COLO829 (cell line): ENCODE data around the gene TMPRSS13.

ENCODE experiments used
- DNase-seq: peaks from one replicate; pipeline ENCODE4 v3.0.0; 2012; ENCODE audit warnings: low spot score

Gene TMPRSS13

DNA sequence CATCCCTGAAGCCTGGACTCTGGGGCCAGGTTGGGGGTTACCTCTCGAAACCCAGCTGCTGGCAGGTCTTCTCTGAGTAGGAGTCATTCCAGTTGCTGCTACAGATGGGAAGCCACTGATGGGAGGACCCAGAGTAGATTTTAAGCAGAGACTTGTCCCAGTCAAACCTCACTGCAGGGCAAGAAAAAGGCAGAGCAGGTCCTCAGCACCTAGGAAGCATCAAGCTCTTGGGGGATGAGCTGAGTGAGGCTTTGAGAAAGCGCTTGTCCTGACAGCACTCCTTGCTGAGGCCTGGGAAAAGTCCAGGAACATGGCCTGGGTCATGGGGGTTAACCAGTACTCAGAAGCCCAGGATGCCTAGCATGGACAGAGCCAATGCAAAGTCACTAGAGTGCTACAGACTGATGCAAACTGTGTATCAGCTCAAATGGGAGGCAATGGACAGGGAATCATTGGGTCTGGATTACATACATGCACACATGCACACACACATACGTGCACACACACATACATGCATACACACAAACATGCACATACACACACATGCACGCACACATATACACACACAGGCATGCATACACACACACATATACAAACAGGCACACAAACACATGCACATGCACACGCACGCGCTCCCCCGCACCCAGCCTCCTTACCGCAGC is 15.3 kb downstream of the TMPRSS13 start:
- DNase-seq, result no peak

DNA sequence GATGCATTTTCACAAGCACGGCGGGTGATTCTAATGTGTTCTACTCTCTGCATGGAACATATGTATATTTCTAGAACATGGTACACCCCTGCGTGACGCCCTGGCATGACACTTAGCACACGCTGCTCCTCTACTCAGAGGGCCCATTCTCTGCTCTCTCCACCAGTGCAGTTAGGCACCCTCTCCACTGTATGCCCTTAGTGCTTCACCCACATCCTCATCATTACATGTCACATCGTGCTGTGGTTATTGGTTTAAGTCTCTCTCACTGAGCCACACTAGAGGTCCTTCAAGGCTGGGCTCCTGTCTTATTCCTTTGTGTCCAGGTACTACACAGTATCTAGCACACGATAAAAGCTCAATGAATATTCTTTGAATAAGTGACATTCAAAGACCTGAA is 16.7 kb downstream of the TMPRSS13 start:
- no peak for DNase-seq

DNA sequence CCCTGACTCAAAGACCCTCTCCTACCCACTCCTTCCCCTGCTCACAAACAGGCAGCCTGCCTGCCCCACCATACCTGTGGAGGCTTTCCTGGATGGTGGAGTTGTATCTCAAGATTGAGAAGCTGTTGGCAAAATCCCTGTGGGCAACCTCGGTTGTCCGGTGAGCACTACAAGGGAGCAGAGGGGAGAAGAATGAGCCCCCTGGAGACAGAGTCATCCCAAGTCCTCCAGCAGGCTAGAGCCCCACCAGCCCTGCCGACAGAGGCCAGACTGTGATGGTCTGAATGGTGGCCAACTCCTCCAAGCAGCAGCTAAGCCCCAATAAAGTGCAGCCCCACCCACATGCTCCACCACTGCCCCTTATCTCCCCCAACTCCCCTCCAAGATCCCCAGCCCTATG is 17.5 kb downstream of the TMPRSS13 start:
- DNase-seq, result no peak

DNA sequence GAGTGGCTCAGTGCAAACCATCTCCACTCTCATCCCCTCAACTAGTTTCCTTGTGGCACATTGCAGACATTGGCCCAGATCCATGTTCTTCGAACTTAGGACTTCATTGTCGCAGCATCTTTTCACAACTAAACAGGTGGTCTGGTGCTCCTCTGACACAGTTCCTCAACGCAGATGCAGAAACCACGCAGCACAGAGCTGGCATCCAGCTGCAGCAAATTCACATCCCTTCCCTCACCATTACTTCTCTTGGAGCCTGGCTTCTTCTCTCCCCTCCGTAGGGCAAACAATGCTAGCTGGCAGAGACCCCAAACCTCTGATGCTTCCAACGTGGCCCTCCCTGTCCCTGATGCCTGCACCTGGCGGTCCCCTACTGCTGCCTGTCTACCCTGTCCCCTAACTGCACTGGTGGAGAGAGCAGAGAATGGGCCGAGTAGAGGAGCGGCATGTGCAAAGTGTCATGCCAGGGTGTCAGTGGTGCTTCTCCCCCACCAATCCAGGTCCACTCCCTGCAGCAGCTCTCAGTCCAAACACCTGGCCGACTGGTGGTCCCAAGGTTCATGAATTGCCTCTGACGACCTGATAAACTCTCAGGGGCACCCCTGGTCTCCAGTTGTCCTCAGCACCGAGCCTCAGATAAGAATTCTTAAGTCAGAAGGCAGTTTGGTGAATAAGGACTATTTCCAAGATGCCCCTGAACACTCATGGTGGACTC is 18.1 kb downstream of the TMPRSS13 start:
- no peak for DNase-seq

DNA sequence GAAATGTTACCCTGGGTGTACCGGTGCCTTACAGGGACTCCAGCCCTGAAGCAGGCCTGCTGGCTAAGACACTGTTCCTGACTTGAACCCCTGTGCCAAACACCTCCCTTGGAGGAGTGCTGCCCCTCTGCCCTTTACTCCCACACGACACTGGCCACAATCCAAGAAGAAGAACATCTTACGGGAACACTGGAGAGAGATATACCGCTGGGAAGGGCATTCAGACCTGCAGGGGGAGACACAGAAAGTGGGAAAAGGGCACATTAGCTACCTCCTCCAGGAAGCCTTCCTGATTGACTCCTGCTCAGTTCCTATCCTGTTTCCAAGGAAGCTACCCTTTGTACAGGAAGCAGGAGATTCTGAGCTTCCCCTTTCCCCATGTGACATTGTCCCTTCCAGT is 18.7 kb downstream of the TMPRSS13 start:
- DNase-seq, result no peak

DNA sequence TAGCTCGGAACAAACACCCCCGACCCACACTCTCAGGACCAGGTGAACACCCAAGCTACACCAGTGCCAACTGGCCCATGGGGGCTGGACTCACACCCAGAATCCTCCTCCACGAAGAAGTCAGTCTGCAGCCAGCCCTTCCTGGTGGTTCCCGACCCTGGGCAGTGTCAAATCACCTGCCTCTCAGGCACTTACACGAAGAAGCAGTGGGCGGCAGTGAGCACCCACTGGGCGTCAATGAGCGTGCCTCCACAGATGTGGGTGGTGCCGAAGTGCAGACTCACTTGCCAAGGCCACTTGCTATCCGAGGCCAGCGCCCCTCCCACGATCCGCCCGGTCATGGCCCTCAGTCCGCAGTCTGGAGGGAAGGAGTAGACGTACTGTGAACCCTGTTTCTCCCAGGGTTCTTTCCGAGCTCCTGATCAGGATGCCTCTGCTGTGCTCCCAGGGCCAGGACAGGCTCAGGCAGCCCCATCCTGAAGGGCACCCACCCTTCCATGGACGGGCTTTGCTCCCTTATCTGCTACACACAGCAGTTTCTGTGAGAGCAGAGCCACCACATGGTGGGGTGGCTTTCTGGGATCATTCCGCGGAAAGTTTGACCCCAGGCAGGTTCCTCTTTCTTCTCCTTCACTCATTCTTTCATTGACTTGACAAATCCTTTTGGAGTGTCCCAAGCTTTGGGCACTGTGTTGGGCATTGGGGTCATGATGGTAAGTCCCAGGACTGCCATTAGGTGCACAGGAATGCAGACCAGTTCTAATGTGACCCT is 19.4 kb downstream of the TMPRSS13 start:
- no peak for DNase-seq

DNA sequence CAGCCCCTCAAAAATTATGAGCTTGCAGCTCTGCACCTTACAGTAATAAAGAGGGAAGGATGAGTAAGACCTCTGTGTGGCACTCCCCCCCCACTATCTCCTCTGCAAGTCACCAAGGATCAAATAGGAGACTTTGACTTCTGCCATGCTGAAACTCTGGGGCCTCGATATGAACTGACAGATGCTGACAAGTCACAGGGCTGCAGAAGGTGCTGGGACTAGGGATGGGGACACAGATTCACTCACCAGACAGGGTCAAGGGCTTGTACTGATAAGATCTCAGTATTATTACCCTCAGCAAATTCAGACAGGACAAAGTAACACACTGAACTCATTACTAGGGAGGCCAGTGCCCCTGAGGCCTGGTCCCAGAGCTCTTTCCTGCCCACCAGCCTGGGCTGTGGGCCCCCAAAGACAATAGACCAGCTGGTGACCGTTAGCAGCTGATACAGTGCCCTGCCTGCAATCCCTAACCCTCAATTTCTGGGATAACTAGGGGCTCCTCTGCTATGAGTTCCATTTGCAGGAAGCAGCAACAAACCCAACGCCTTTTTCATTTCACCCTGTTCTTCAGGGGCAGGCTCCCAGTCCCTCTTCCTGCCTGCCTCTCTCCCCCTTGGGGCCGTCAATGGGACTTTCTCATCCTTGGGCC is 20.1 kb downstream of the TMPRSS13 start:
- no peak for DNase-seq

DNA sequence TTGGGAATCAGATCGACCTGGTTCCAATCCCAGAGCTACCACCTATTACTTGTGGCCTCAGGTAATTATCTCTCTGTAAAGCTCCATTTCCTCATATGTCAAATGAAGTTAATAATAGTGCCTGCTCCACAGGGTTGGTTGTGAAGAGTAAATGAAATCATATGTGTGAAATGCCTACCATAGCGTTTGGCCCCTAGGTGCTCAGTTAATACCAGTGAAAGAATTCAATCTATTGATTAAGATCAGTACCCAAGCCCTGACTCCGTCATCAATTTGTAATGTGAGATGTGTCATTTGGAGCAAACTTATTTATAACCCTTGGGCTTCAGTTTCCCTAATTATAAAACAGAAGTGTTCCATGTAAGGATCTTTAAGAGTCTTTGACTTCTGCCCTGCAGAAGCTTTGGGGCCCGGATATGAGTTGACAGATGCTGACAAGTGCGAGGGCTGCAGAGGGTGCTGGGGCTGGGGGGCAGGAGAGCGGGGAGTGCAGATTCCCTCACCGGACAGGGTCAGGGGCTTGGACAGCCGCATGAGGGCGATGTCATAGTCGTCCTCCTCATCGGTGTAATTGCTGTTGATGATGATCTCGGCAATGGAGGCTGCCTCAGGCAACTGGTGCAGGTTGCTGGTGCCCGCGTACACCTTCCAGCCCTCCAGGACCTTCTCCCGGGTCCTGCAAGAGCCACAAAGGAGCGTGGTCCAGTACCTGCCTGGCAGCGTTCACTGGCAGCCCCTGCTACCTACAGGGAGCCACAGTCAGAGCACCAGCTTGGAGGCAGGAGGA is 20.9 kb downstream of the TMPRSS13 start:
- DNase-seq, result no peak

DNA sequence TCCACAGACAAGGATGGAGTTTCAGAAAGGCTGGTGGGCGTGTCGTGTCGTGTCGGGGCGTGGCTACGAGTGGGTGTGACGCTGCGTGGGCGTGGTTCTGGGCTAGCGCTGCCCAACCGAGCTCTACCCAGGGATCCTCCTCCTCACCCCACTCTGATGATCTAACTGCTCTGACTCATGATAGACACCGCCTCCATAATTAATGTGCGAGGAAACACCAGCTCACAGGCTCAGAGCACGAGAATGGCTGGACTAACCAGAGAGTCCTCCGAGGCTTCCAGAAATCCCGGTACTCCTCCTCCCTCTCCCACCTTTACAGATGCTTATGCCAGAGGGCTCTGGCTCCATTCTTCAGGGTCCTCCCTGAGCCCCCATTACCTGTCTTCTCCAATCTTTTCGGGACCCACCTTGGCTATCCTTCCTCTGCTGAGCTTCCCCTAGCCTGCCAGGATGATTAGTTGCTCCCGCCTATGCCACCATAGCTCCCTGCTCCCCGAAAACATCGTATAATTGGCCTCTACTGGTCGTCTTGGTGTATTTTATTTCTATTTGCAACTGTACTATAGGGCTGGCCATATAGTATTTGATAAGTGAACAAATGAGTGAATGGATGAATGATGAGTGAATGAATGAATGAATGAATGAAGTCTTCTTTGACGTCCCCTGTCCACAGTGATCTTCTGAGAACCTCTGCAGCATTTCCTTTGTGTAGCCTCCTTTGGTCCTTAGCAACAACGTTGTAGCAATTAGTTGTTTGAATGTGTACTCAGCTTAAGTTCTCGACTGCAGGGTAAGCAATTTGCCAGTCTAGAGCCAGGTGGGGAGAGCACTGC is 21.7 kb downstream of the TMPRSS13 start:
- DNase-seq, result peak; percentile 93

DNA sequence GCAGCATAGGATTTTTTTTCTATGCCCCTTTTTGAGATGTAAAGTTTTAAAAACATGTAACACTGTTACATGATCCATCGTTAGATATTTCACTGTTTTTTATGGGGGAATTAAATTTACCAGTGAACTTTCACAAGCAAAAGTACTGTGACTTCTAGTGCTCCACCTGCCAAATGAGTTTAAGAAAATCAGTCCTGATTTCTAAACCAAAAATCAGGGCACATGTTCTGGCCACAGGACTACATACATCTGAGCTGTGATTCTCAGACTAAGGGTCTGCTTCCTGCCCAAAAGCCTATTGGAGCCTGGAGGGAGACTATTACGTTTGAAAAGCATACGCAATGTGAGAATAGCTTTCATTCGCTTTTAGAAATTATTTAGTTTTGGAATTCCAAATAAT is 22.5 kb downstream of the TMPRSS13 start:
- DNase-seq, result no peak

DNA sequence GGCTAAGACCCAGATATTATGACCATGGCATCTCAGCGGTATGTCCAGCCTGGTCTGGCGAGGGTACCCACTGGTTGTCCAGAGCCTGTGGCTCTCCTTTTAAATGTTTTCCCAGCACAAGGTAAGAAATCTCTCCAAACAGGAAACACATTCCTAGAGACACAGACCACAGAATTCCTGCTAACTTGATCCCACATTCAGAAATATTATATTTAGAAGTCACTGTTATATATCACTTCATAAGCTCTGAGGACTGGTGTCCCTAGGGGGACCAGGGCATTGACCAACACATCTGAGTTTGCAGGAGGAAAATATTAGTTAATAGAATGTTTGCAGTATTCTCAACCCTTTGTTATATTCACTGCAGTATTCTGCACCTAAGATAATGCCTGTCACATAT is 23.1 kb downstream of the TMPRSS13 start:
- DNase-seq, result no peak

DNA sequence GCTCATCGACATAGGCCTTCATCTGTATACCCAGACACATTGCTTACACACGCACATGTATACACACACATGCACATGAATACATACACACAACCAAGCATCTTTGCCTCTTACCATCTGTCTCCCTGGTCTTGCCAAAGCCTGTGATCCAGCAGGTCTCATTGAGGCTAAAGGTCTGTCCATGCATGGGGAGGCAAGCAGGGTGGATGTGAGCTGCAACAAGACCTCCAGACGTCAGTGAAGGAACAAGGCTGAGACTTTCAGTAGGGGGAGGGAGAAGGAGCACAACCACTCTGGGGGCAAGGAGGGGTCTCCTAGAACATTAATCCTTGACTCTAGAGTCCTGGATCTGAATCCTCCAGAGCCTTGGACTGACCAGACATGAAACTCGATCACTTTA is 23.7 kb downstream of the TMPRSS13 start:
- no peak for DNase-seq

DNA sequence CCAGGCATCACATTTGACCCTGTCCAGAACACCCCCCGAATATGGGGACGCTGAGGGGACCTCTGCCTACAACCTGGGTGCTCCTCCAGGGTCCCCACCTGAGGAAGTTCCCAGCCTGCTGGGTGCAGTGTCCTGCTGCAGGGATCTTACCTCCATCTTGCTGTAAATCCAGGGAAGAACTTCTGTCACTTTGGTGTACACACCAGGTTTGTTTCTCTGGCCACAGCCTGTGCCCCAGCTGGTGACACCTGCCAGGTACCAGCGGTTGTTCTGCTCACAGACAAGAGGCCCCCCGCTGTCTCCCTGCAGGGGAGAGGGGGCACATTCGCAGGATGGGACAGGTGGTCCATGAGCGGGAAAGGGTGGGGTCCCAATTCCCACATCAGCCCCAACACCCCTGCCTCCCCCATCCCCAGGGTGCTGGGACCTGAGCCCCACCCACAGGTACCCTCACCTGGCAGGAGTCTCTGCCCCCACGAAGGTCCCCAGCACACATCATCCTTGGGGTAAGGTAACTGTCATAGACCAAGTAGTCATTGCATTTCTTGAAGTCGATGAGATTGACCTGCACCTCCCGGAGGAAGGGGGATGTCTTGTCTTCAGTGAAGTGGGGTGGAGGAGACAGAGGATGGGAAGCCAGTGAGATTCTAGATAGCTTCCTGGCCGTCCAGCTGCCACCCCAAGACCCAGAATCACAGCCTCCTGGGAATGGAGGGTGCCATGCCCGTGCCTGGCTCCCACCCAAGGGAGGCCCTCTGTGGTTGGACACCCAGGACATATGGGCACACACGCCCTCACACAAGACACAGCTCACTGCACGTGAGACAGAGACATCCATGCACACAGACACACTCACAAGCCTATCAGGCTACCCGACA is 25.5 kb downstream of the TMPRSS13 start:
- DNase-seq, result no peak

DNA sequence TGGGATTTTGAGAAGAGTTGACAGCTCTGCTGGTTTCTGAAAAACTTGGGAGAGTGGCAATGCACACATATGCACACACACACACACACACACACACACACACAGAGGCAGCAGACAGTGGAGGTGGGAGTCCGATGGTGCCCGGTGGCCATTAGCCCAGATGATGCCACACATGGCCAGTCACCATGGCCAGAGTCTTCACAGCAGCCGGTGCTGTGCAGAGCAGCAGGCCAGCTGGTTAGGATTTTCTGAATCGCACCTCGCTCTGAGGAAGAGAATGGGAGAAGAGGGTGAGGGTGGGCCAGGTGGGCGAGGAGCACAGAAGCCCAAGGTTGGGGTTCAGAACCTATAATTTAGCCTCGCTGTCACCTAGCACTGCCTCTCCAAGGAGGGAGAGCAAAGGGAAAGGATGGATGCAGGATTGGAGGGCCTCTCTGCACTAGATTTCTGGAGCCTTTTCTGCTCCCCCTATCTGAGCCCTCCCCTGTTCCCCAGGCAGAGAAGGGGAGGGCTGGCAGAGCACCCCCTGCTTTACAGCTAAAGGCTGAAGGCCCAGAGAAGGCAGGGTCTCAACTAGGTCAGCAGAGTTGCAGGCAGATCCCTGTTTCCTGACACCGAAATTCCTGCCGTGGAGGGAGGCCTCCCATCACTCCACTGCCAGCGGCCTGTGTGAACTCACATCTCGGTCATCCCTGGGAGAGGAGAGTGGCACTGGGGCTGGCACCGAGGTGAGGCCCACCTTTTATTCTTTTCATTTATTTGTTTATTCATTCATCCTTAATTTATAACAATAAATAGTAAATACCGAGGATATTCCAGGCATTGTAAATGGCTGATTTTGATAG is 27.0 kb downstream of the TMPRSS13 start:
- DNase-seq, result no peak

DNA sequence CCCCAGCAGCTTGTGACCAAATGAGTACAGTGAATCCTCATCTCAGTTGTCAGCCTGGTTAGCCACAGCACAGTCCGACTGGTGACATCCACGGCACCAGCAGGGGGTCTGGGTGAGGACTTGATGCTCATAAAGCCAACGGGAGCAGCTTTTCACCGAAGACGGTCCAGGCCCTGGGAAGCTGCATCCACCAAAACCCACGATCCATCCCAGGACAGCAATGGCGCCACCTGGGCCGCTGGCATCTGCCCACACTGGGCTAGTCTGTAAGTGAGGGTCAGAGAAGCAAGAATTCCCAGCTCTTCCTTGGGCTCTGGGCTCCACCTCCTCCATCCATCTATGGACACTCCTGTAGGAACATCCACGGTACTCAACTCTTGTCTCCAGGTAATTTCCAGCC is 27.6 kb downstream of the TMPRSS13 start:
- DNase-seq, result no peak

DNA sequence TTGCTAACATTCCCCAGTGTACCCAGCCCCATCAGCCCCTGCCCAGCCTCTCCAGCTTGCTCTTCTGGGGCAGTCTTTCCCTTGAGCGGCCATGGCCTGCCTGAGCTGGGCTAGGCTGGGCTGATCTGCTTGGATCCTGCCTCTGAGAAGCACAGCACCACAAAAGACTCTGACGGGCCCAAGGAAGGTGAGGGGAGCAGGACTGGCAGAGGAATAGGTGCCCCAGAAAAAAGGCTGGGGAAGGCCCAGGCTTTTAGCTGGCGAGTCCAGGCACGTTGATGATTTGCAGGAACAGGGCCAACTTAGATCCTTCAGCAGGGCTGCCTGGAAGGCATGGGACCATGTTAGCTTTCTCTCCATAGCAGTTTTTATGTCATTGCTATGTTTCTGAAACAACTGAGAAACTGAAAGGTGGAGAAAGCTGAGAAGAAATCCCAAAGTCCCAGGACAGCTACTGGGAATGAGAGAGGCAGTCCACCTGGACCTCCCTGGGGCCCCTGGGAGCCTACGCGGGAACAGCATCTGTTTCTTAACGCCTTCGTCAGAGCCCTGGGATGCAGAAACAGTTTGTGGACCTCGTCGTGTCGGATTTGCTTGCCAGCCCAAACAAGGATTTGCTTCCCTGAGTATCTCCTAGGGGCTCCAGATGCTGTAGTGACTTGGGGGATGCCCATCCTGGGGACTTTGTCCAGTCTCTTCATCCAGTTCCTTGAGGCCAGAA is 28.3 kb downstream of the TMPRSS13 start:
- no peak for DNase-seq

DNA sequence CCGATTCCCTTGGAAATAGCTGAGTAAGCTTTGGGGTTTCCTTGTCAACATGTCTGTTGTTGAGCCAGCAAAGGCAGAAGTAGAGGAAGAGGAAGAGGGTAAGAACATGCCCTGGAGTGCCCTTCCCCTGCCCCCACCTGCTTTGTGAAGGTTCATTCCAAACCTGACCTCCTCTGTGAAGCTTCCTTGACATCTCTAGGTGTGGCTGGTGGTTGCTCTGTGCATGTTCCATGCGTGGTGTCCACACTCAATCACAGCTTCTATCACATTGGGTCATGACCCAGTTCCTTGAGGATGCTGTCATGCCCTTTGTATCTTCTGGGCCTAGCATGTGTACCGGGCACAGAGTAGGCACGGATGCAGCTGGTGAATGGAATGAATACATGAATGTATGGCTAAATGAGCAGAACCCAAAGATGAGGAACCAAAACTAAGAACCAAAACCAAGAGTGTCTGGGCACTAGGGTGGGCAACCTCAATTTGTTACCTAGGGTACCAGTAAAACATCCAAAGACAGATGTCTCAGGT is 29.0 kb downstream of the TMPRSS13 start:
- DNase-seq, result no peak

DNA sequence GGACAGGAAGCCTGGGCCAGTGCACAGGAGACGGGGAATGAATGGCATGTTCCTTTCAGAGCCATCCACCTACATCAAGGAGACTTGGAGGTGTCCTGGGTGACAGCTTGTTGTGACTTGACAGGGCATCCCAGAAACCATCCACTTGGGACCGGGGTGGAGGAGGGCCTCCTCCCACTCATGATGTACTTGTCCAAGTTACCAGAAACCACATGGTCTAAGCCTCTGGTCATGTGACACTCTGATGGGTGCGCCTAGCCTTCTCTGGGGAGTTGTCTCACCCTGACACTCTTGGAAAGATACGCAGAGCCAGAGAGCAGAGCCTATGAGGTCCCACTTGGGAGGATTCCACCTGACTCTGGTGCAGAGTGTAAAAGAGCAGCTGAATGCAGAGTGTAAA is 31.1 kb downstream of the TMPRSS13 start:
- no peak for DNase-seq
